GM21526 (cell line): ENCODE data around the gene MEGF11.

Experiments
- ATAC-seq: cut with Tn5 transposase; IDR thresholded peaks from one replicate; pipeline ENCODE4 v1.9.1; 2021; ENCODE audit warnings: moderate library complexity; ENCODE audit not compliant: unreplicated experiment, low FRiP score

MEGF11 gene

GRCh38 chr15:66241087-66241907 lies 12.3 kb downstream of the MEGF11 start:
- ATAC-seq = no peak

- ATAC-seq = no peak
These were observed 13.2 kb downstream of the MEGF11 start for GRCh38 chr15:66240240-66240794.

GRCh38 chr15:66239514-66239913 lies 14.0 kb downstream of the MEGF11 start:
- no peak for ATAC-seq

GRCh38 chr15:66238318-66238717 lies 15.2 kb downstream of the MEGF11 start:
- ATAC-seq = no peak

- no peak for ATAC-seq
These were observed 15.9 kb downstream of the MEGF11 start for GRCh38 chr15:66237513-66238235.

- no peak for ATAC-seq
These were observed 16.7 kb downstream of the MEGF11 start for GRCh38 chr15:66236806-66237375.

- no peak for ATAC-seq
These were observed 17.7 kb downstream of the MEGF11 start for GRCh38 chr15:66235866-66236265.

GRCh38 chr15:66234798-66235197 lies 18.8 kb downstream of the MEGF11 start:
- ATAC-seq = no peak

- ATAC-seq = no peak
These were observed 19.8 kb downstream of the MEGF11 start for GRCh38 chr15:66233487-66234415.

GRCh38 chr15:66232267-66232625 lies 21.3 kb downstream of the MEGF11 start:
- ATAC-seq = no peak

- no peak for ATAC-seq
These were observed 21.9 kb downstream of the MEGF11 start for GRCh38 chr15:66231394-66232266.

GRCh38 chr15:66229790-66230465 lies 23.6 kb downstream of the MEGF11 start:
- ATAC-seq = no peak

- ATAC-seq = no peak
These were observed 24.5 kb downstream of the MEGF11 start for GRCh38 chr15:66228807-66229735.

GRCh38 chr15:66226736-66227135 lies 26.8 kb downstream of the MEGF11 start:
- ATAC-seq = no peak

GRCh38 chr15:66225656-66226274 lies 27.8 kb downstream of the MEGF11 start:
- ATAC-seq = no peak

GRCh38 chr15:66224946-66225345 lies 28.6 kb downstream of the MEGF11 start:
- ATAC-seq = no peak
